Left ventricle myocardium inferior (tissue), 1 donor: Measurements from ENCODE around the gene ARRB1. TPM values are rescaled to one million over a fixed set of nuclear protein-coding genes. Genes with fewer than 3 reads are reported as not detected.
"Not testable (repeated sequence)": the region's sequence is repeated elsewhere in the genome, so short reads cannot be mapped to it uniquely, and the experiment has no call there.

Experiments
- DNase-seq: peaks from one replicate; pipeline ENCODE4 v3.0.0-alpha.2; 2020
- H3K27ac ChIP-seq: fragments of 200-600 bp; replicated peaks from 2 replicates; pipeline ENCODE4 v1.8.0; 2021
- H3K27me3 ChIP-seq: fragments of 200-600 bp; 2 replicates; pipeline ENCODE4 v1.8.0; 2021; ENCODE audit warnings: low read depth
- H3K36me3 ChIP-seq: fragments of 200-600 bp; 2 replicates; pipeline ENCODE4 v1.8.0; 2021
- H3K4me1 ChIP-seq: fragments of 200-600 bp; 2 replicates; pipeline ENCODE4 v1.8.0; 2021
- H3K4me3 ChIP-seq: fragments of 200-600 bp; 2 replicates; pipeline ENCODE4 v1.8.0; 2021; ENCODE audit warnings: mild to moderate bottlenecking, moderate library complexity
- H3K9me3 ChIP-seq: fragments of 200-600 bp; replicated peaks from 2 replicates; pipeline ENCODE4 v1.8.0; 2021
- intact Hi-C: fragments of 100-400 bp; cut with micrococcal nuclease; formaldehyde crosslinking; loops from one replicate; pipeline ENCODE4 v1.11.0; 2022
- total RNA-seq: library from RNA; stranded (reverse); fragmentation: NEBNext Ultra II Directional; extraction: Animal tissue kit (Norgen Biotek cat#: 25700); gene quantifications from one replicate; pipeline ENCODE4 v1.2.1, GENCODE V29; 2021
- TF ChIP-seq, protein P1 (sequence below): fragments of 200-600 bp; IDR thresholded peaks from 2 replicates; pipeline ENCODE4 v1.8.0; 2021; ENCODE audit warnings: antibody characterized with exemption, mild to moderate bottlenecking, borderline replicate concordance
- donor health status: DM: no; HTN: yes; CAD: no; lungs with severe emphysema.

ARRB1 gene
- total RNA-seq, 1 donor from 2014 or later: 25.9 TPM

DNA sequence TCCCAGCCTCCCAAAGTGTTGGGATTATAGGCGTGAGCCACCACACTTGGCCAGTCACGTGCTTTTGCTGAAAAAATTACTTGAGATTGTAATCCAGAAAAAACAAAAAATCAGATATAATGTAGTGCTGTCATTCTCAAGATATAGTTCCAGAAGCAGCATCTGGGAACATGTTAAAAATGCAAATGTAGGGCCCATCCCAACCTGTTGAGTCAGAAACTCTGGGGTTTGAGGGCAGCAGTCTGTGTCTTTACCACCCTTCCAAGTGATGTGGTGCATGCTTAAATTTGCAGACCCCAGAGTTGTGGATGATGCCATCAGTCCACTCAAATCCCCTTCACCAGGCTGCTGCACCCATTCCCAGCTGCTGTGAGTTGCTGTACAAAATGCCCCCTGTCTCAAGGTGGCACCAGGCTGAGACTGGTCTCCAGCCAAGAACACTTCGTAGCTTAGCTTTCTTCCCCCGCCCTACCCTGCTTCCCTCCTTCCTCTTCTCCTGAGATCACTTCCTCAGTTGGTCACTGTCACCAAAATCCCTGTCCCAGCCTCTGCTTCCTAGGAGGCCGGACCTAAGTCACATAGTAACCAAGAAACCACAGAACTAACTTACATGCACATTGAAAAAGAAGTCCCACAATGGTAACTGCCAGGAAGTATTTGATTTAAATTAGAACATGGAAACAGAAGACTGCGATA is 18.2 kb upstream of the ARRB1 start:
- intact Hi-C loops: no loop called here
- Histone ChIP-seq H3K36me3 (no peaks in the 10 kb centered on the region), H3K4me1 (no peaks in the 10 kb centered on the region), H3K4me3 (no peak overlapping the region), H3K27me3 (no peaks in the 10 kb centered on the region), H3K9me3 (peaks cover 18% of the 10 kb centered on the region), H3K27ac (no peak overlapping the region)
- no peak for DNase-seq
- TF ChIP-seq, protein P1, sequence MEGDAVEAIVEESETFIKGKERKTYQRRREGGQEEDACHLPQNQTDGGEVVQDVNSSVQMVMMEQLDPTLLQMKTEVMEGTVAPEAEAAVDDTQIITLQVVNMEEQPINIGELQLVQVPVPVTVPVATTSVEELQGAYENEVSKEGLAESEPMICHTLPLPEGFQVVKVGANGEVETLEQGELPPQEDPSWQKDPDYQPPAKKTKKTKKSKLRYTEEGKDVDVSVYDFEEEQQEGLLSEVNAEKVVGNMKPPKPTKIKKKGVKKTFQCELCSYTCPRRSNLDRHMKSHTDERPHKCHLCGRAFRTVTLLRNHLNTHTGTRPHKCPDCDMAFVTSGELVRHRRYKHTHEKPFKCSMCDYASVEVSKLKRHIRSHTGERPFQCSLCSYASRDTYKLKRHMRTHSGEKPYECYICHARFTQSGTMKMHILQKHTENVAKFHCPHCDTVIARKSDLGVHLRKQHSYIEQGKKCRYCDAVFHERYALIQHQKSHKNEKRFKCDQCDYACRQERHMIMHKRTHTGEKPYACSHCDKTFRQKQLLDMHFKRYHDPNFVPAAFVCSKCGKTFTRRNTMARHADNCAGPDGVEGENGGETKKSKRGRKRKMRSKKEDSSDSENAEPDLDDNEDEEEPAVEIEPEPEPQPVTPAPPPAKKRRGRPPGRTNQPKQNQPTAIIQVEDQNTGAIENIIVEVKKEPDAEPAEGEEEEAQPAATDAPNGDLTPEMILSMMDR: no peak

DNA sequence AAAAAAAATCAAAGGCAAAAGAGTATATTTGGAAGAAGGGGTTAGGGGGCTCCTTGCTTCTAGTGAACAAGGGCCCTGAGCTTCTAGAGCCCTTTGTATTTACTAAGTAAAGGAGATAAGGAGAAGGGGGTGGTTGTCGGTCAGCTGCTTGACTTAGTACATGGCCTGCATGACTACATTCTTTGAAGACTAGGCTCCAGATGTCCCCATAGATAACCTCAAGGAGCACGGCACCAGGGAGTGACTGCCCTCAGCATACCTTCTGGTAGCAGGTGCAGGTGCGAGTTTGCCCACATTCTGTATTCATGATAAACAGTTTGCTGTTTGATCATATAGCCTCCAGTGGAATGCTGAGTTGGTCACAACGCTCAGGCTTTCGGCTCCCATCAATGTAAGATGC is 15.4 kb upstream of the ARRB1 start:
- H3K36me3 ChIP-seq, H3K4me1 ChIP-seq, H3K27me3 ChIP-seq, H3K27ac ChIP-seq, H3K4me3 ChIP-seq, intact Hi-C loops, DNase-seq: not testable (repeated sequence)
- peaks cover 18% of the 10 kb centered on the region for H3K9me3 ChIP-seq

DNA sequence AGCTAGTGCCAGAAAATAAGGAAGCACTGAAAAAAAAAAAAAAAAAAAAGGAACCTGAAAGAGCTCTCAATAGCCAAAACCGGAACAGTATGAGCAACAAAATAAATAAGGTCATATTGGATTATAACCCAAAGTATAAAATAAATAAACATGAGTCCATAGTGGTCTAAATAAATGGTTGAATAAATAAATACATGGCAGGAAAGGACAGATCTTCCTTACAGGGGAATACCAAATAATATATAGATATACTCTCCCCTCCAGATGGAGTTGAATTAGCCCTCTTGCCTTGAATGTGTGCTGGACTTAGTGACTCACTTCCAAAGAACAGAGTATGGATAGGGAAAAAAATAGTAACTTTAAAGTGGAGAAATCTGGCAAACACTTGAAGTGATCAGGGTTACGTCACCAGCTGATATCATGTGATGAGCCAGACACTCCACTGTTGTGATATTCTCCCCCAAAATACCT is 14.3 kb upstream of the ARRB1 start:
- Histone ChIP-seq H3K4me3 (no peak overlapping the region), H3K9me3 (peaks cover 18% of the 10 kb centered on the region), H3K27me3 (no peaks in the 10 kb centered on the region), H3K27ac (no peak overlapping the region), H3K4me1 (no peaks in the 10 kb centered on the region), H3K36me3 (no peaks in the 10 kb centered on the region)
- no peak for DNase-seq
- TF ChIP-seq, protein P1: no peak
- intact Hi-C loops: no loop called here

DNA sequence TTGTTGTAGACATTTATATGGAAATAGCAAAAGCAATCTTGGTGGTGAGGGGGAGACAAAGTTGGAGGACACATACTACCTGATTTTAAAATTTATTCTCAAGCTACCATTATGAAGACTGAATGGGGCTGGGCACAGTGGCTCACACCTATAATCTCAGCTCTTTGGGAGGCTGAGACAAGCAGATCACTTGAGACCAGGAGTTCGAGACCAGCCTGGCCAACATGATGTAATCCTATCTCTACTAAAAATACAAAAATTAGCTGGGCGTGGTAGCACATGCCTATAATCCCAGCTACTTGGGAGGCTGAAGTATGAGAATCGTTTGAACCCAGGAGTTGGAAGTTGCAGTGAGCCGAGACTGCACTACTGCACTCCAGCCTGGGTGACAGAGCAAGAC is 10.8 kb upstream of the ARRB1 start:
- H3K4me1 ChIP-seq, H3K36me3 ChIP-seq, DNase-seq, H3K27ac ChIP-seq, H3K27me3 ChIP-seq, H3K9me3 ChIP-seq, H3K4me3 ChIP-seq, intact Hi-C loops: not testable (repeated sequence)

DNA sequence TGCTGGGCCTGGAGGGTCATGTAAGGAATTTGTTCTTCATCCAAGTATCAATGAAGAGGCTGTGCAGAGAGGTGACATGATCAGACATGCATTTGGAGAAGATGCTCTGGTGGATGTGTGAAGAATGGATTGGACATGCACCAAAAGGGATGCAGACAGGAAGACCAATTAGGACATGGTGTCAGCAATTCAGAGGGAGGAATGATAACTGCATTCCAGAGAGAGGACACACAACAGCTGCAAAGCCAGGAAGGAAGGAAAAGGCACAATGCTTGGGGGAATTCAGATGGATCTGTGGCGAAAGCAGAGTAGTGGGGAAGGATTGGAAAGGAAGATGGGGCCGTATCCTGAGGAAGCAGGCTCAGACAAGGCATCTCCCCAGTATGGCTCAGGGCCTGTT is 5.2 kb upstream of the ARRB1 start:
- H3K27ac ChIP-seq: no peak overlapping the region
- H3K4me1 ChIP-seq: peaks cover 9% of the 10 kb centered on the region
- no peak for DNase-seq
- no peaks in the 10 kb centered on the region for H3K9me3 ChIP-seq
- intact Hi-C loops: no loop called here
- no peaks in the 10 kb centered on the region for H3K36me3 ChIP-seq
- TF ChIP-seq, protein P1: no peak
- H3K4me3 ChIP-seq: no peak overlapping the region
- no peaks in the 10 kb centered on the region for H3K27me3 ChIP-seq

DNA sequence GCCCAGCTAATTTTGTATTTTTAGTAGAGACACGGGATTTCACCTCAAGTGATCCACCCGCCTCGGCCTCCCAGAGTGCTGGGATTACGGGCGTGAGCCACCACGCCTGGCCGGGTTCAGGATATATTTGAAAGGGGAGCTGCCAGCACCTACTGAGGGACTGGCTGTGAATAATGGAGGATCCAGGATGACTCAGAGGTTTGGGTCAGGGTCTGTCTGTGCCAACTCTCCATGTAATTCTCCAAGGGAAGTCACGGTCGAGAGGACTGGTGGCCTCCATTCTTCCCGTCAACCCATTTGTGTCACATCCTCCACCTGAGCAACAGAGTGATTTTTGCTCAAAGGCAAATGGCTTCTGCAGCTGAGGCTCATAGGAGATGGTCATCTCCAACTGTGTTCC is 3.6 kb upstream of the ARRB1 start:
- intact Hi-C loops: no loop called here
- no peak overlapping the region for H3K4me3 ChIP-seq
- no peak for DNase-seq
- TF ChIP-seq, protein P1: no peak
- H3K27me3 ChIP-seq: no peaks in the 10 kb centered on the region
- H3K4me1 ChIP-seq: peaks cover 24% of the 10 kb centered on the region
- H3K36me3 ChIP-seq: no peaks in the 10 kb centered on the region
- H3K9me3 ChIP-seq: no peaks in the 10 kb centered on the region
- no peak overlapping the region for H3K27ac ChIP-seq
